Measurements from ENCODE around the gene ATP6V0C.

- TF ChIP-seq CTCF (IDR thresholded peaks at IDR 0.05) (no peak), POLR2A (IDR thresholded peaks at IDR 0.05) (no peak), EP300 (IDR thresholded peaks at IDR 0.05) (peak in 1 of 2 donors; percentile 42)
These were observed 18.9 kb downstream of the ATP6V0C start for GRCh38 chr16:2532494-2533141.
